ENCODE results near the gene DISP1.

DISP1 gene

DNA sequence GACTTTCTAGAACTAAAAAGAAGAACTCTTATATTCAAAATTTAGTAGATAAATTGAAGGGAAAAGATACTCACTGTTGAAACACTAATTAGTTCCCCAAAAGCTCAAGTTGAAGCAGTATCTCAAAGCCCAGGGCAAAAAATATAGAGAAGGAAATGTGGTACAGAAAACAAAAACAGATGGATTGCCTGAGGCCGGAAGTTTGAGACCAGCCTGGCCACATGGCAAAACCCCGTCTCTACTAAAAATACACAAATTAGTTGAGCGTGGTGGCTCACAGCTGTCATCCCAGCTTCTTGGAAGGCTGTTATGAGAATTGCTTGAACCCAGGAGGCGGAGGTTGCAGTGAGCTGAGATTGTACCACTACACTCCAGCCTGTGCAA lies 41.9 kb upstream of the DISP1 start:
- H3K4me3 ChIP-seq (ENCODE audit: low read depth, low read length) = no peak overlapping the region
- no peak for DNase-seq (ENCODE audit: low read depth)
- TF ChIP-seq, protein P1, sequence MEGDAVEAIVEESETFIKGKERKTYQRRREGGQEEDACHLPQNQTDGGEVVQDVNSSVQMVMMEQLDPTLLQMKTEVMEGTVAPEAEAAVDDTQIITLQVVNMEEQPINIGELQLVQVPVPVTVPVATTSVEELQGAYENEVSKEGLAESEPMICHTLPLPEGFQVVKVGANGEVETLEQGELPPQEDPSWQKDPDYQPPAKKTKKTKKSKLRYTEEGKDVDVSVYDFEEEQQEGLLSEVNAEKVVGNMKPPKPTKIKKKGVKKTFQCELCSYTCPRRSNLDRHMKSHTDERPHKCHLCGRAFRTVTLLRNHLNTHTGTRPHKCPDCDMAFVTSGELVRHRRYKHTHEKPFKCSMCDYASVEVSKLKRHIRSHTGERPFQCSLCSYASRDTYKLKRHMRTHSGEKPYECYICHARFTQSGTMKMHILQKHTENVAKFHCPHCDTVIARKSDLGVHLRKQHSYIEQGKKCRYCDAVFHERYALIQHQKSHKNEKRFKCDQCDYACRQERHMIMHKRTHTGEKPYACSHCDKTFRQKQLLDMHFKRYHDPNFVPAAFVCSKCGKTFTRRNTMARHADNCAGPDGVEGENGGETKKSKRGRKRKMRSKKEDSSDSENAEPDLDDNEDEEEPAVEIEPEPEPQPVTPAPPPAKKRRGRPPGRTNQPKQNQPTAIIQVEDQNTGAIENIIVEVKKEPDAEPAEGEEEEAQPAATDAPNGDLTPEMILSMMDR (conservative IDR thresholded peaks at IDR 0.05; ENCODE audit: low read depth, low read length) = no peak

DNA sequence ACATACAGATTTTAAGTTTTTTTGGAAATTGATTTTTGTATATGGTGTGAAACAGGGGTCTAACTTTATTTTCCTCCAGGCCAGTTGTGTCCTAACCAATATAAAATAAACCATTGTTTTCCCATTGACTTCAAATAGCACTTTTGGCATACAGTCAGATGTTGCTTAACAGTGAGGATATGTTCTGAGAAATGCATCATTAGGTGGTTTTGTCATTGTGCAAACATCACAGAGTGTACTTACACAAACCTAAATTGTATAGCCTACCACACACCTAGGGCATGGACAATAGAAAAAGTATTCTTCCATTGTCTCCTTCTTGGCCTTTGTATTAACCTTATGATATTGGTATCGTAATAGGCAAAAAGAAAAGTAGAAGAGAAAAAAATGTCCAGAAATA lies 37.4 kb upstream of the DISP1 start:
- peak; percentile 78 for DNase-seq (ENCODE audit: low read depth)
- TF ChIP-seq, protein P1 (conservative IDR thresholded peaks at IDR 0.05; ENCODE audit: low read depth, low read length) = no peak
- H3K4me3 ChIP-seq (ENCODE audit: low read depth, low read length) = no peak overlapping the region

DNA sequence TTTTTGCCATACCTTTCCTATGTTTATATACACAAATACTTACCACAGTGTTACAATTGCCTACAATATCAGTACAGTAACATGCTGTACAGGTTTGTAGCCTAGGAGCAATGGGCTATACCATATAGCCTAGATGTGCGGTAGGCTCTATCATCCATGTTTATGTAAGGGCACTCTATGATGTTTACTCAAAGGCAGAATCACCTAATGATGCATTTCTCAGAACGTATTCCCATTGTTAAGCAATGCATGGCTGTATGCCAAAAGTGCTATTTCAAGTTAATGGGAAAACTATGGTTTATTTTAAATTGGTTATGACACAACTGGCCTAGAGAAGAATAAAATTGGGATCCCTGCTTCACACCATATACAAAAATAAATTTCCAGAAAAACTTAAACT lies 36.9 kb upstream of the DISP1 start:
- DNase-seq (ENCODE audit: low read depth) = peak; percentile 57
- TF ChIP-seq, protein P1 (conservative IDR thresholded peaks at IDR 0.05; ENCODE audit: low read depth, low read length) = no peak
- H3K4me3 ChIP-seq (ENCODE audit: low read depth, low read length) = no peak overlapping the region

DNA sequence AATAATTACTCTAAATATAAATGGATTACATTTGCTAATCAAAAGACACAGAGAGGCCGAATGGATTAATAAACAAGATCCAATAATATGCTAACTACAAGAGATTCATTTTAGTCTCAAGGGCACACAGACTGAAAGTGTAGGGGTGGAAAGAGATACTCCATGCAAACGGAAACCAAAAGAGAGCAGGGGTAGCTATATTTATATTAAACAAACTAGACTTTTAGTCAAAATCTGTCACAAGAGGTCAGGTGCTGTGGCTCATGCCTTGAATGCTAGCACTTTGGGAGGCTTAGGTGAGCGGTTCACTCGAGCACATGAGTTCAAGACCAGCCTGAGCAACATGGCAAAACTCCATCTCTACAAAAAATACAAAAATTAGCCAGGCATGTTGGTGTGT lies 33.6 kb upstream of the DISP1 start:
- TF ChIP-seq, protein P1 (conservative IDR thresholded peaks at IDR 0.05; ENCODE audit: low read depth, low read length) = no peak
- no peak overlapping the region for H3K4me3 ChIP-seq (ENCODE audit: low read depth, low read length)
- DNase-seq (ENCODE audit: low read depth) = no peak

DNA sequence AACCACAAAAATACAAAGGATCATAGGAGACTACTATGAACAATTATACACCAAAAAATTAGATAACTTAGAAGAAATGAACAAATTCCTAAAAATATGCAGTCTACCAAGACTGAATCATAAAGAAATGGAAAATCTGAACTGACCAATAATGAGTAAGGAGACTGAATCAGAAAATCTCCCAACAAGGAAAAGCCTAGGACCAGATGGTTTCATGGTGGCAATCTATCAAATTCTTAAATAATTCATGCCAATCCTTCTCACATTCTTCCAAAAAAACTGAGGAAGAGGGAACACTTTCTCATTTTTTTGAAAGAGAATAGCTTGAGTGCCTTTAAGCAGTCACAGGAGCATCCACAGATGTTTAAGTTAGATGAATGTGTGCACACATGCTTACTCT lies 31.8 kb upstream of the DISP1 start:
- H3K4me3 ChIP-seq (ENCODE audit: low read depth, low read length) = no peak overlapping the region
- DNase-seq (ENCODE audit: low read depth) = no peak
- TF ChIP-seq, protein P1 (conservative IDR thresholded peaks at IDR 0.05; ENCODE audit: low read depth, low read length) = no peak

DNA sequence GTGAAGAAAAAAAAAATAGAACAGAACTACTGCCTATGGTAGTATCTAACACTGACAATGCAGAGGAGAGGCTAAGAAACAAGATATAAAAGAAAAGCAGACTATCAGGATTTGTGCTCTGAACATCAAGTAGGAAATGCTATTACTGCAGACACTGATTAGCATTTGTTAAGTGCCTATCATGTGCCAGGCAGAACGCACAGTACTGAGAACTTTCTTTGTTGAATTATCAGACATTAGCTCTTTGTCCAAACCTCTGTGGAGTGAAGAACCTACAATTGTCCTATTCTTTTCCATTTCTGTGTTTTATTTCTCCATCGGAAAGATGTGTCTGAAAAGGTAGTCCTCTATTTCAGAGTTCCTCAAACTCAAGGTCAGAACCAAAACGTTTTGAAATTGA lies 30.5 kb upstream of the DISP1 start:
- no peak for DNase-seq (ENCODE audit: low read depth)
- H3K4me3 ChIP-seq (ENCODE audit: low read depth, low read length) = no peak overlapping the region
- TF ChIP-seq, protein P1 (conservative IDR thresholded peaks at IDR 0.05; ENCODE audit: low read depth, low read length) = no peak

DNA sequence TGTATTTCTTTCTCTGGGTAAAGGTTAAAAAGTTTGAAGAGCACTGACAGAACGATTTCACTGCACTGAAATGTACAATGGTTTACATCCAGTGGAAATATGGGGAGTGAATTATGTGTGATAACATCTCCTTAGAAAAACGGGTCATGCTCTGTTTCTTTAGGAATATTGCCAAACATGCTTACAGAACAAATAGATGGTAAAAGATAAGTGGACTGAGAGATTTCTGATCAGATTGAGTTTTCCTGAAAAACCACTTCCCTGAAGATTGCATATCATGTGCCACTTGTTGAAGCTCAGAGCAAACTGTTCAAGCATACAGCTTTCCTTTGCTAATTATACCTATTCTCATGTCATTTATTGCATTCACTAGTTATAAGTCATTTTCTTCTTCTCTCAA lies 29.9 kb upstream of the DISP1 start:
- H3K4me3 ChIP-seq (ENCODE audit: low read depth, low read length) = no peak overlapping the region
- DNase-seq (ENCODE audit: low read depth) = no peak
- TF ChIP-seq, protein P1 (conservative IDR thresholded peaks at IDR 0.05; ENCODE audit: low read depth, low read length) = no peak

All from choroid plexus epithelial cell (primary cell).